Coronary artery (tissue), 2 donors: ENCODE measurements around the gene HUNK.

Experiments
- DNase-seq: peaks from one replicate; pipeline ENCODE4 v3.0.0-alpha.2; 2017; ENCODE audit warnings: low spot score
- H3K27ac ChIP-seq, 2 donors: fragments of 200-600 bp; sonication (generic); one replicate each; pipeline ENCODE4 v1.5.1; 2016 to 2019
- H3K4me3 ChIP-seq: fragments of 200-600 bp; sonication (generic); 2 replicates; pipeline ENCODE4 v1.5.1; 2016; ENCODE audit warnings: mild to moderate bottlenecking, moderate library complexity
- CTCF ChIP-seq: fragments of 200-600 bp; sonication (generic); IDR thresholded peaks from one replicate; pipeline ENCODE4 v1.5.1; 2019; ENCODE audit warnings: antibody characterized with exemption

The HUNK gene

GRCh38 chr21:31911138-31911907 is 38.5 kb downstream of the HUNK start:
- Histone ChIP-seq H3K4me3 (no peak overlapping the region), H3K27ac (no peak overlapping the region)
- DNase-seq, result no peak
- no peak for TF ChIP-seq CTCF

DNA sequence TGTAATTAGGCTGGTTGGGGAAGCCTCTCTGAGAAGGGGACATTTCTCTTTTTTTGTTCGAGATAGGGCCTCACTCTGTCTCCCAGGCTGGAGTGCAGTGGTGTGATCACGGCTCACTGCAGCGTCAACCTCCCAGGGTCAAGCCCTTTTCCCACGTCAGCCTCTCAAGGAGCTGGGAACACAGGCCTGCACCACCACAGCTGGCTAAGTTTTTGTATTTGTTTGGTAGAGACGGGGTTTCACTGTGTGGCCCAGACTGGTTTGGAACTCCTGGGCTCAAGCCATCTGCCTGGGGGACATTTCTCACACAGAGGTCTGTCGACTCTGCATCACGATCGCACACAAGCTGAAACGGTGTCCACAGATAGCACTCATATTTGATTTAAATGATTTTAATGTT is 39.7 kb downstream of the HUNK start:
- Histone ChIP-seq H3K27ac (no peak overlapping the region), H3K4me3 (no peak overlapping the region)
- no peak for DNase-seq
- TF ChIP-seq CTCF, result no peak

DNA sequence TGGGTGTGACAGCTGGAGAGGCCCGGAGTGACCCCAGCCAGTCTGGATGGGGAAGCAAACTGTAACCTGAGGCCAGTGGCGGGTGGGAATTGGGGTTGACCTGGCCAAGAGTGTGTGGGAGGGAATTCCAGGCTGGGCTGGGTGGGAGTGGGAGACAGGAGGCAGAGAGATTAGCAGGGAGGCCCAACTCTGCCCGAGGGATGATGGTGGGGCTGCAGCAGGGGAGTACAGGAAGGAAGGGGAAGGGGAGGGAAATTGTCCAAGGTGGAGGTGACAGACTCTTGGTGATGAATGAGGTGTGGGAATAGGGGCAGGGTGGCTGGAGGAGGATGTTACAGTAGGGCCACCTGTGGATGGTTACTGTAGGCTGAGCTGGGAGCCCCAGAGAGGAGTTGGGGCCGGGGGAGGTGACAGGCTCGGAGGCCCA is 40.4 kb downstream of the HUNK start:
- Histone ChIP-seq H3K4me3 (no peak overlapping the region), H3K27ac (no peak overlapping the region)
- TF ChIP-seq CTCF, result no peak
- no peak for DNase-seq

DNA sequence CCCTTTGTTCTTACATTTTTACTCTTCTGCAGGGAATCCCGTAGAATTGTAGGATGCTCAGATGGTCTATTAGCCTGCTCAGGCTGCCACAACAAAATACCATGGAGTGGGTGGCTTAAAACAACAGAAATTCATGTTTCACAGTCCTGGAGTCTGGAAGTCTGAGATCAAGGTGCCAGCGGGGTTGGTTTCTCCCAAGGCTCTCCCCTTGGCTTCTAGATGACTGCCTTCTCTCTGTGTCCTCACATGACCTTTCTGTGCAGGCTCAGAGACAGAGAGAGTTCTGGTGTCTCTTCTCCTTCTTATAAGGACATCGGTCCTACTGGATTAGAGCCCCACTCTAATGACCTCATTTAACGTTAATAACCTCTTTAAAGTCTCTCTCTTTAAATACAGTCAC is 41.7 kb downstream of the HUNK start:
- H3K4me3 ChIP-seq, result no peak overlapping the region
- DNase-seq, result no peak
- no peak for TF ChIP-seq CTCF

DNA sequence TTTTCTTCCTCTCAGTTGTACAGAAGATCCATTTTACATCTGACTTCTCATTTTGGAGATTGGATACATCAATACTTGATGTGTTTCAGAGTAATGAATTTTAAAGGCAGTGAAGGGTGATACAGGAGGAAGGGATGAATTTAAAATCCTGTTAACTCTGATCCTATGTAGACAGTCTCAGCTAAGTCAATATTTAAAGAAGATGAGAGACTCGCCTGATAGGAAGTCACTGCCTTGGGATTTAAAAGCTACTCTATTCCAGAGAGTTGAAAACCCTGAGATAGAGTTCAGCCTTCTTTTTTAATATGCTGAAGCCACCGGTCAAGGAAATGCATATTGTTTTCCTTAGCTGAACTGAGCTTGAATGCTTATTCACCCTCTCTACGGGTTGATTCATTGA is 42.7 kb downstream of the HUNK start:
- DNase-seq, result no peak
- Histone ChIP-seq H3K4me3 (no peak overlapping the region), H3K27ac (no peak overlapping the region)
- no peak for TF ChIP-seq CTCF

More for the DNA sequence above, 41.7 kb downstream of the HUNK start:
- H3K27ac ChIP-seq, result no peak overlapping the region

DNA sequence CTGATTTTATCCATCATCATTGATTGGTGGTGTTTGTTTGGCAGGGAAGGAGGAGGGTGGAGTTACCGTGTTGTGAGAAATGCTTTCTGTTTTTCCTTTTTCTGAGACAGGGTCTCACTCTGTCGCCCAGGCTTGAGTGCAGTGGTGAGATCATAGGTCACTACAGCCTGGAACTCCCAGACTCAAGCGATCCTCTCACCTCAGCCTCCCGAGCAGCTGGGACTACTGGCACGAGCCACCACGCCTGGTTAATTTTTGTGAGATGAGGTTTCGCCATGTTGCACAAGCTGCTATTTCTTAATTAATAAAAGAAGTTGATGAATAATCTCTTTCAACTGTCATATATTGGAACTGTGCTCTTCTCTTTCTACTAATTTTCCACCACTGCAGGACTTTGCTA is 44.3 kb downstream of the HUNK start:
- no peak for DNase-seq

More for the DNA sequence above, 44.3 kb downstream of the HUNK start:
- H3K27ac ChIP-seq, result no peak overlapping the region
- no peak for TF ChIP-seq CTCF
- H3K4me3 ChIP-seq, result no peak overlapping the region
